NCI-H2227 (cell line): ENCODE results near the gene OPN1LW.
A peak's percentile ranks its signal among the peaks of the same experiment; 100 is the strongest.
"Not testable (repeated sequence)": the region's sequence is repeated elsewhere in the genome, so short reads cannot be mapped to it uniquely, and the experiment has no call there.

Source experiments
- DNase-seq: peaks from one replicate; lab custom pipeline; 2025; ENCODE audit not compliant: unreplicated experiment; lab: John Stamatoyannopoulos, UW

OPN1LW gene

DNA sequence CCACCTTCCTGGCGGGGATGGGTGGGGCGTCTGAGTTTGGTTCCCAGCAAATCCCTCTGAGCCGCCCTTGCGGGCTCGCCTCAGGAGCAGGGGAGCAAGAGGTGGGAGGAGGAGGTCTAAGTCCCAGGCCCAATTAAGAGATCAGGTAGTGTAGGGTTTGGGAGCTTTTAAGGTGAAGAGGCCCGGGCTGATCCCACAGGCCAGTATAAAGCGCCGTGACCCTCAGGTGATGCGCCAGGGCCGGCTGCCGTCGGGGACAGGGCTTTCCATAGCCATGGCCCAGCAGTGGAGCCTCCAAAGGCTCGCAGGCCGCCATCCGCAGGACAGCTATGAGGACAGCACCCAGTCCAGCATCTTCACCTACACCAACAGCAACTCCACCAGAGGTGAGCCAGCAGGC, at the start of gene OPN1LW:
Gene OPN1LW, plus strand, starts transcription at position 234 of the 400 bp plus-strand sequence. Its CDS starts 41 bp downstream, at position 275.
- DNase-seq, result not testable (repeated sequence)

DNA sequence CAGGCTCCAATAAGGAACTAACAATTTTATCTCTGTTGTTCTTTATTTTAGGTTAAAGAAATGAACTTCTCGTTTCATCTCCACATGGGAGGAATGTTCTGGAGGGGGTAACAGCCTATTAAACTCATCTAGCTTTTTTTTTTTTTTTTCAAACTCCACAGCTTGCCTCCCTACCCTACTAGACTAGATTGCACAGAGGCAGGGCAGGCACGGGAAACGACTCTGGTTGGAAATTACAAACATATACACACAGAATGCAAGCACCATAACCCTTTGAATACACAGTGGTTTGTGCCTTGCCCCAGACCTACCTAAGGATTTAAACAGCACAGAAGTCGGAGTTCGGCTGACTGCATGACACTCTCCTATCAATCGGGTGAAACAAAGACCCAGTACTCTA, 49.2 kb upstream of the OPN1LW start:
- DNase-seq, result no peak

DNA sequence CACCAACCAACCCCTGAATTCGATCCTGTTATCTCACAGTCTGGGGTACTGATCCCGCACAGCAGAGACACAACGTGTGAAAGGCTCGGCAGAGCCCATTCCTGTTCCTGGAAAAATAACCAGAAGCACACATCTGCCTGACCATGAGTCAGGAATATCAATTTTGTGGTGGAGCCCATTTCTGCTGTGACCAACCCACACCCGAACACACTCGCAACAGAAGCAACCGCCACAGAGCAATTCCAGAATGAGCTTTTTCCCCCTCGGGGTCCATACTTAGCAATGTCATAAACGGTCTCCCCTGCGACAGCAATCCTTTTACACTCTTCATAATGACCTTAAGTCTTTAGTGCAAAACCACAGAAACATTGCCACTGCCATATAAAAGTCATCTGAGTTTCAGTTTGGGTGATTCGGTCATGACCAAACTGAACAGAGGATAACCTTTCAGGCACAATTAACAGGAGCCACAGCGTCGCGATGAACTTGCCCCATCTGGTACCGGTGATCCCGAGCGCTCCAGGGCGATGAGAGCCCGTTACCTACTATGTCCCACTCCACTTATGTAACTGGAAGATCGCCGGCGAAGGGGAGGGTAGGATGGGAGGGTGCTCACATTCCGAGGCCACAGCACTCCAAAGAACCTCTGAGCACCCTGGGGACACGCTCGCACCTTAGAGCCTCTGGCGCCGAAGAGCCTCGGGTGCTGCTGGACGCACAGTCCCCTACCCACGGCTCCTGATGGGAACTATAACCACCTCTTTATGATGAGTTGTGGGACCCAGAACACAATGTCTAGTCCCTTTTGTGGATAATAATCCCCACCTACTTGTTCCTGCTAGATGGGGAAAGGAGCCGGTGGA, 47.7 kb upstream of the OPN1LW start:
- DNase-seq, result no peak

DNA sequence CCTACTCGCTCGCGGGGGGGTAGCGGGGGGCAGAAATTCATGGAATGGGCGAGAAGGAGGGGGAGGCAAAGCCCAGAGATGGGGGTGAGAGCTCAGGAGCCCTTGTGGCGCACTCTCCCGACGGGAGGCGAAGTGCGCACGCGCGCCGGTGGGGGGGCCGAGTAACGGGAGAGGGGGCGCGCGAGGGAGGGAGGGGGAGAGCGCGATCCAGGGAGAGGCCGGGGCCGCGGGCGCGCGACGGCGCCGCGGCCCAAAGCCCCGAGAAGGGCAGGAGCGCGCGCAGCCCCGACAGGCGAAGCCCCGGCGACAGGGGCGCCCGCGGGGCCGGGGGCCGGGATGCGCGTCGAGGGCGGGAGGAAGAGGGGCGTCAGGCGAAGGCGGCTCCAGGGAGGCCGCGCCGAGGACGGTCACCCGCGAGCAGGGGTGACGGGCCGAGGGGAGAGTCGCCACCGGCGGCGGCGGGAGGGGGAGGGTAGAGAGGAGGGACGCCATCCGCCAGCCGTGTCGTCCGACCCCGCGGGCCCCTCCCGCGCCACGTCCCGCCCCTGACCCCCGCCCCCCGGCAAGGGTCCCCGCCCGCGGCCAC, 46.9 kb upstream of the OPN1LW start:
- peak; percentile 91 for DNase-seq

DNA sequence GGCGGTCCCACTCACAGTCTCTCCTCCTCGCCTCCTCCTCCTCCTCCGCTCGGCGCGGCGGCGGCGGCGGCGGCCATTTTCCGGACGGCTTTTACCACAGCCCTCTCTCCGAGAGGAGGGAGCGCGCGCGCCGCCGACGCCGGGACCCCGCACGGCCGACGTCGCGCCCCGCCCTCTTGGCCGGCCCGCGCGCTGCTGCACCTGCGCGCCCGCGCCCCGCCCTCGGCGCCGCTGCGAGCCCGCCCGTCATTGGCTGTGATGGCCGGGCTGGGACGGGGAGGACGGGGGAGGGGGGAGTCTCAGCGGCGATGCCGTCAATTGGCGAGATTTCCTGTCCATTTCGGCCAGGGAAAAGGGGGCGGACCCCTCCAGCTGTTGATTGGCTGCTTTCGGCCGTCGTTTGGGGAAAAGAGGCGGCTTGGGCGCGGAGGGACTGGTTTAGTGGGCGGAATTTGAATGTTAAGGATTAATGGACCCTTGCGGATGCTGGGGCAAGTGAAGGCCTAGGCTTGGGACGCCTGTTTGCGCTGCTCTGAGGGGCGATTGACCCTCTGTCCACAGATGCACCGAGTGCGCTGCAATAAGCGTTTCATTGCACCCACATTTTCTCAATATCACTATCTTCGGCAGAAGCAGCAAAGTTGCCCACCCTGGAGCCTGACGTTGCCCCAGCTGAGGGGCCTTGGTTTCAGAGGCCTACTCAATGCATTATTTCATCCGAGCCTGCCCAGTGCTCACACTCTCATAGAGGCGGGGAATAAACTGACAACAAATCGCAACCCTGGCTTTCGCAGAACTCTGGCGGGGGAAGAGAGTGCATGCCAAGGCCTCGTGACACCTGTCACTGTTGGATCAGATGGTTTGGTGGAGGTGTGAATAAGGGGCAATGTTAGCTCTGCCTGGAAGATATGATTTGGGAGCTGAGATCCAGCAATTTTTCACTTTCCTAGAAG, 46.2 kb upstream of the OPN1LW start, which contains the start of gene MECP2:
Gene MECP2, minus strand, starts transcription at position 129 of the 953 bp plus-strand sequence.
- DNase-seq, result peak; percentile 96

DNA sequence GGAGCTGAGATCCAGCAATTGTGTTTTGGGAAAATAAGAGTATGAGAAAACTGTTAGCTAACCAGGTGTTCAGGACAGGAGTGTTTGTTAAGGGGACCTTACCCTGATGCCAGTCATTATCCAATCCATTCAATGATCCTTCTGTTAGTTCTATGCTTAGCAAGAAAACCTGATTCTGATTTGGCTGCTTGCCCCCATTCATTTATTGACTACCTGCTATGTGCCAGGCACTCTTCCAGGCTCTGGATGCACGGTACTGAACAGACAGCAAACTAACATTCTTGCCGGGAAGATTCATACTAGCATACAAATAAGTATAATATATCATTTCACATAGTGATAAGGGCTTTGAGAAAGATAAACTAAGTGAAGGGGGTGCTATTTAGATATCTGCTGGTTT, 45.5 kb upstream of the OPN1LW start:
- no peak for DNase-seq

DNA sequence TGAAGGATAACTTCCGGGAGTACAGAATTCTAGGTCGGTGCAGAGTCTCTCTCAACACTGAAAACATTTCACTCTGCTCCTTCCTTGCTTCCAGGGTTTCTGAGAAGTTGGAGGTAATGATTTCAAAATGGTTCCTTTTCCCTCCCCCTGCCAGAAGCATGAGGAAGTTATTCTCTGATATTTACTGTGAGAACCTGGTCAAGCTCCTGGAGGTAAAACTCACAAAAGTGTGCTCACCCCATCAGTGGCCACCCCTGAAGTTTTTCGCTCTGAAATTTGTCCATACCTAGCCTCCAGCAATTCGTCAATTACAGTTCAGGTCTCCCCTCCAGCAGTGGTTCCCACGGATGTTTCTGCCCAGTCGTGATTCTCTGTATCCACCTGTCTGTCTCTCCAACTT, 30.3 kb upstream of the OPN1LW start:
- DNase-seq, result no peak

DNA sequence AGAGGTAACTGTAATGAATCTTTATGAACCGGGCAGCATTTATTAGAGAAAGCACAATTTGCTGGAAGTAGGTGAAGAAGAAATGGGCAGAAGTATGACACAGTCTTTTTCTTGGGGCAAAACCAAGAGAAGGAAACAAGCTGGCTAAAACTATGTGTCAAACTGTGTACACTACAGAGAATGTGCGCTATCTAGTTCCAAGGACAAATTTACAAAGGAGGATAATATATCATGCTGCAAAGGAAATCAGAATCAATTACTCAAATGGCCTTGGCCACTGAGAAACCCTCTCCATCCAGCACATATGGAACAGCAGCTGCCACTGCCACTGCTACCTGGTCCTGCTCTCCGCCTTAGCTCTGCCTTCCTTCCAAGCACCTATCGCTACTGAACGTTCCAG, 29.4 kb upstream of the OPN1LW start:
- DNase-seq, result no peak

DNA sequence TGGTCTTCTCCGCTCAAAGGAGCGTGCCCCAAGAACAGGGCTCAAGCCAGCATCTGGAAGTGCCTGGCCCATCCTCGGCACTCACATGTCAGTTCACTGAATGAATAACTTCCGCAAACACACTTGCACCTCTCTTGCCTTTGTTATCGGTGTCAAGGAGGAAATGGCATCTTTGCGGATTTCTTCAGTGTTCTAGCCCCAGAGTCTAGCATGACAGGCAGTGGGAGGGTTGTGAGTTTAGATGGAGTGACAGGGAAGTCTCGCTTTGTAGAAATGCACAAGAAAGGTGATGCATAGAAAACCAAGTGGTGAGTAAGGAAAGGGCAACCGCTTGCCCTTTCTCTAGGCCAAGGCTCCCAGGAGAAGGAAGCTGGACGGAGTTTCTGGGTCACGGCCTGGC, 29.0 kb upstream of the OPN1LW start:
- DNase-seq, result no peak

DNA sequence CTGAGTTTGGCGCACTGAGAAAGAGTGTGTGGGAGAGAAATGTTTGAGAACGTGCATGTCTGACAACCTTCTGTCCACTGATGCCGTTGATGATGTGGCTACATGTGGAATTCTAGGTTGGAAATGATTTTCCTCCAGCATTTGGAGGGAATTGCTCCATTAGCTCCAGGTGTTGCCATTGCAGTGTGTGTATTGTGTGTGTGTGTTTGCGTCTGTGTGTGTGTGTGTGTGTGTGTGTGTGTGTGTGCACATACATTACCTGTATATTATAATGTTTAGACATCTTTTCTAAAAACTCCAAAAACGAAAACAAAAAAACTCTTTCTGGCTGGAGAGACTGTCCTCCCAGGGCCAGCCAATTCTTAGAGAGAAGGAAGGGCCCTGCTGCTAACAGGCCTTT, 28.3 kb upstream of the OPN1LW start:
- DNase-seq, result no peak

DNA sequence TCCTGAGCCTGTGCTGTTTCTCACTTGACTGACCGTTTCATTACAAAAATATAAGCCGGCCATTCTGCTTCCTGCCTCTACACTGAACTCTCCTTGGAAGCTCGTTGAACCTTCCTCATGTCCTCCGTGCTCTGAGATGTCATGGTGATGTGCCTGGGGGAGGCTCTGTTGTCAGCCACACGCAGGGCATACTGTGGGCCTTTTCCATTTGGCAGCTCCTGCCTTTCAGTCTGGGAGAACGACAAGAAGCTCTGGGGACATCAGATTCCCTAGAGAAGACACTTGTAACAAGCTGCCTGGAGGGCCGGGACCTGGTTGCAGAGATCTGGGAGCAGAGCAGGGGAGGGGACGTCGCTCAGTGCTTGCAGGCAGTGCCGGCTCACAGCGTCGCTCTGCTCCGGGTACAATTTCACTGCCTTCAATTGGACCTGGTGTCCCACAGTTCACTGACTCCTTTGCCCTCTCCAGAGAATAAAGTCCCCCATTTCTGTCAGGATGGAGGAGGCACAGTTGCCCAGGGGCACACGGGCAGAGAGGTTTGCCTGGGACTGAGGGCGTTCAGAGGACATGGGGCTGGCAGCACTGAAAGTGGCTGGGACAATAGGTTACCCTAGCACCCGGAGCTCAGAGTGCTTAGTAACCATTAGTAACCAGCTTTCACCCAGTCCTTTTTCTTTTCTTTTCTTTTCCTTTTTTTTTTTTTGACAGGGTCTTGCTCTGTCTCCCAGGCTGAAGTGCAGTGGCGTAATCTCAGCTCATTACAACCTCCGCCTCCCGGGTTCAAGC, 27.4 kb upstream of the OPN1LW start:
- peak; percentile 9 for DNase-seq

DNA sequence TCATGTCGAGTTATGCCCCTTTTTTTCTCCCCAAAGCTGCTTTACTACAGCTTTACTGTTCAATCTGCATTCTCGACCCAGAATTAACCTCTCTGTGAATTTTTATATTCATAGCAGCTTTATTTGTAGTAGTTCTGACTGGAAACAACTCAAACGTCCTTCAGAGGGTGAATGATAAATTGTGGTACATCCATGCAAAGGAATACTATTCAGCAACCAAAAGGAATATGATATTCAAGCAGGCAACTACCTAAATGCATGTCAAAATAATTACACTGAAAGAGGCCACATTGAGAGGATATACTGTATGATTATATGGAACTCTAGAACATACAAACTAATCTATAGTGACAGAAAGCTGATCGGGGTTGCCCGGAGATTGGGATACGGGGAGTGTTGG, 26.5 kb upstream of the OPN1LW start:
- DNase-seq, result no peak

DNA sequence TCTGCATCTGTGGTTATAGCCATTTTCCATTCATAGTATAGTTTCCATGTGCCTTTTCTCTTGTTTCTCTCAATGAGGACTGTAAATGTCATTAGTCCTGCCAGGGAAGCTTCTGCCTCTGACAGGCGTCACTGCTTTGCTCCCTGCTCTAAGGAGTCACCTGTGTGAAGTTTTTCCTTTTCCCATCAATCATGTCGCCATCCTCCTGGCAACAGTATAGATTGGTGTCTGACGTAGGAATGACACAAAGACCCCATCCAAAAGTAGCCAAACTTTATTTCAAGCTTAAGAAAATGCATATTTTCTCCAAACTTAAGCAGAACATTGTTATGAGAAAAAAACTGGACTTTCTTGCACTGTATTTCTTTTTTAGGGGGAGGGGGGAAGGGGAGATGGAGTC, 23.5 kb upstream of the OPN1LW start:
- DNase-seq, result no peak

DNA sequence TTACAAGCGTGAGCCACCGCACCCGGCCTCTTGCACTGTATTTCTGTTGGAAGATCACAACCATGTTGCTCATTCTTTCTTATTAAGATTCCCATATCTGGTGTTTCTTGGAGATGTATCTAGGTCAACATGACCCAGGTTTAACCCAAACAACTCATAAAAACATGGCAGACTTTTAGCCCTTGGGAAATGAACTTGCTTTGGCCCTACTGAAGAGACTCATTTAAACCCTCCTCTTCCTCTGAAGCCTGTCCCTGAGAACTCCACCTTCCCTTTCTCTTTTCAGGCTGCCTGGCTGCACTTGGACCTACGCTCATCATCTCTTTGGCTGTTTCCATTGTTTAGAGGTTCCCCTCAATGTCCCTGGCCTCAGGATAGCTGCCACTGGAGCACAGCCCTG, 22.8 kb upstream of the OPN1LW start:
- DNase-seq, result no peak

DNA sequence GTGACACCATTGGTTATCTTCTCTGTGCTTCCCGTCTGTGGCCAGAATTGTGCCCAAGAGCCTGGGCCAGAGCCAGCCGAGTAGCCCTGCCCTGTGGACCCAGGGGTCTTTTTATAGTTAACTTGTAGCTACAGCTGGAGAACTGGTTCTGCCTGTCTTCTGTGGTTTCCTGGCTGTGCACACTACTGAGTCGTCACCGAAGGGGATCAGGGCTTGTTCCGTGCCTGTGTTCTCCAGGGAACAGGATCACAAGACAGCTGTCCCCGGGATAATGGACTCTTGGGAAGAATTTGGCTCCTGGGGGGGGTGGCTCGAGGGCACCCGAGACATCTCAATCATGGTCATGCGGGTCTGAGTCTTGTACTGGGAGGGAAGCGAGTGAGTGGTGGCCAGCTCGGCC, 22.1 kb upstream of the OPN1LW start:
- no peak for DNase-seq

DNA sequence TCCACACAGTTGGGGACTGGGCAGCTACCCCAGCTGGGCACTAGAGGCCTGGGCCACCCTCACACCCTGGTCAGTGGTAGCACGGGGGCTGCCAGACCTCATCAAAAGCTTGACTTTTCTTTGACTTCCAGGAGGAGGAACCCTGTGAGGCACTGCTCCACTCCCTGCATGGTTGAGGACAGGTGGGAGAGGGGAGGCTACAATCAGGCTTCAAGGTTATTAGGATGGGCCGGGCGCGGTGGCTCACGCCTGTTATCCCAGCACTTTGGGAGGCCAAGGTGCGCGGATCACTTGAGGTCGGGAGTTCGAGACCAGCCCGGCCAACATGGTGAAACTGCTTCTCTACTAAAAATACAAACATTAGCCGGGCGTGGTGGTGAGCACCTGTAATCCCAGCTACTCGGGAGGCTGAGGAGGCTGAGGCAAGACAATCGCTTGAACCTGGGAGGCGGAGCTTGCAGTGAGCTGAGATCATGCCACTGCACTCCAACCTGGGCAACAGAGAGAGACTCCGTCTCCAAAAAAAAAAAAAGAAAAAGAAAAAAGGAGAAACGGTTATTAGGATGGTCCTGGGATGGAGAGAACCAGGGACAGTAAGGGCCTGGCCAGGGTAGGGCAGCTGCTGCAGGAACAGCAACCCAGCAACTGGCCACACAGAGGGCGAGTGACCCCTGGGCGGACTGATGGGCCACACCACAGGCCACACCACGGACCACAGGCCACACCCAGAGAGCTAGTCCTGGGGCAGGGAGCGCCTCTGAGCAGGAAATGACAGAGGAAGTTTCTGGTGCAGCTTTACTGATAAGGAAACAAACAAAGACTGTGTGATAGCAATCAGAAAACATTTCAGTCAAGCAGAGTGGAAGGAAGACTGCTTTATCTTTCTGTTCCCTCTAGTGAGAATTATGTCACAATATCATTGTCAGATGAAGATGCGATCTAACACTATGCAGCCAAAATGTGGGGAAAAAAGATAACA, 20.5 kb upstream of the OPN1LW start:
- no peak for DNase-seq

DNA sequence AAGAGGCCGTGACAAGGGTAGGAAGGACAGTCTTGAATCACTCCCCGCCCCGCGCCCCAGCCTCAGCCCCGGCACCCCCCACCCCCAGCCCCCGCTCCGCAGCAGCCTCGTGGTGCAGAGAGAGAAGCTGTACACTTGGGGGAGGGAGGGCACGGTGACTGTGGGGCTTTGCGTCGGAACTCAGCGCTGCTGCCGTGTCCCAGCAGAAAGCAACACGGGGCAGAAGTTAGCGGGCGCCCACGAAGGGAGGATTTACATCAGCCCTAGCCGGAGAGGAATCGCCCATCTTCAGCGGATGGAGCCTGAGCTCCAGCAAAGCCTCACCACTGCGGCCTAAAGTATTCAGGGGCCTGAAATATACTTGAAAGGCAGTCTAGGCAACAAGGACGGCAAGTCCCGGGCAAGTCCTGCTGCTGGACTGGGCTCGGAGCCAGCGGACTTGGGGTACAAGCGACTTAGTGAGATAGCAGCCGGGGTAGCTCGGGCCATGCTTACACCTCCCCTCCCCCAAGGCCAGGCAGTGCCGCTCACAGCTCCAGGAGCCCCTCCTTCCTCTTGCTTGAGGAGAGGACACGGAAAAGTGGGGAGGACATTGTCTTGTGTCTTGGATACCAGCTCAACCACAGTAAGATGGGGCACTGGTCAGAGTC, 18.5 kb upstream of the OPN1LW start:
- DNase-seq, result no peak

DNA sequence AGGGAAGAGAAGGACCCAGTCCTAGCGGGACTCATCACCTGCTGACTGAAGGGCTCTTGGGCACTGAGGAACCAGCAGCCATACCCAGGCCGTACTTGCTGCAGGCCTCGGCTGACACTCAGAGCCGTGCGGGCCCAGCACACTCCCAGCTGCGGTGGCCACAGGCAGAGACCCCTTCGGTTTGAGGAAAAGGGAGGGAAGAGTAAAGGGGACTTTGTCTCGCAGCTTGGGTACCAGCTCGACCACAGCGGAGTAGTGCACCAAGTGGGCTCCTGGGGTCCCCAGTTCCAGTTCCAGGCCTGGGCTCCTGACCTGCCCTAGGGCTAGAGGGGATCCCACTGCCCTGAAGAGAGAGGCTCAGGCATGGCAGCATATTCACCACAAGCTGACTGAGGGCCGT, 17.9 kb upstream of the OPN1LW start:
- no peak for DNase-seq

DNA sequence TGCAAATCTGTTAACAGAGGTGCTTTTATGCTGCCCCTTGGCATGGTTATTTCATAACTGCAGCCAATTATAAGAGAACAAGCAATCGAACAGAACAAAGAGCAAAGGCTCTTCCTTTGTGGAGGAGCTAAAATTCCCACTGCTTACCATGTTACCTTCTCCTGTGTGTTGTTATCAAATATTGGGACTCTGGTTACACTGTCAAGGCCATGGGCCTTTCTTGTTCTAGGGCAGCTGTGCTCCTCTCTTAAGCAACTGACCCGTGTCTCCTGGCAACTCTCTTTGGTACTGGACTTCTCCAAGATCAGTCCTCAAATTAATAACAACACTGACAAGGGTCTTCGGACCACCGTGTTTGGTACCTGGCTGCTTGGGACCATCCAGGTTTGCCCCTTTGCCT, 12.1 kb upstream of the OPN1LW start:
- no peak for DNase-seq
